Suprapubic skin (tissue), 4 donors: ENCODE results near the gene UGT1A10. TPM values are rescaled to one million over a fixed set of nuclear protein-coding genes. Genes with fewer than 3 reads are reported as not detected.

Source experiments
- DNase-seq, 2 donors: peaks; one replicate each; pipeline ENCODE4 v3.0.0-alpha.2; 2019; ENCODE audit warnings: low spot score in 2 of 2
- H3K27ac ChIP-seq: fragments of 200-600 bp; sonication (generic); one replicate; pipeline ENCODE4 v1.5.1; 2019
- H3K27me3 ChIP-seq: fragments of 200-600 bp; sonication (generic); one replicate; pipeline ENCODE4 v1.5.1; 2019
- H3K36me3 ChIP-seq: fragments of 200-600 bp; sonication (generic); one replicate; pipeline ENCODE4 v1.5.1; 2019
- H3K4me1 ChIP-seq: fragments of 200-600 bp; sonication (generic); one replicate; pipeline ENCODE4 v1.5.1; 2019
- H3K4me3 ChIP-seq: fragments of 200-600 bp; sonication (generic); one replicate; pipeline ENCODE4 v1.5.1; 2019; ENCODE audit warnings: mild to moderate bottlenecking
- H3K9me3 ChIP-seq: fragments of 200-600 bp; sonication (generic); one replicate; pipeline ENCODE4 v1.5.1; 2019
- EP300 ChIP-seq: sonication (generic); formaldehyde crosslinking; IDR thresholded peaks from one replicate; pipeline ENCODE4 v1.6.1; 2017; ENCODE audit warnings: antibody characterized with exemption
- POLR2A ChIP-seq, 2 donors: fragments of 450-650 bp; IDR thresholded peaks; one replicate each; pipeline ENCODE4 v1.6.1; 2017; ENCODE audit warnings: antibody characterized with exemption in 2 of 2, mild to moderate bottlenecking in 2 of 2, moderate library complexity in 2 of 2
- POLR2AphosphoS5 ChIP-seq, 3 donors: sonication (generic); formaldehyde crosslinking; IDR thresholded peaks; one replicate each; pipeline ENCODE4 v1.6.1; 2017; ENCODE audit warnings: antibody characterized with exemption in 3 of 3
- WGBS: methylation state at CpG from one replicate; pipeline ENCODE4 v1.1.5; 2018; 5-methylcytosine and 5-hydroxymethylcytosine counted together
- total RNA-seq, 4 donors: library from RNA; depleted of rRNA; stranded (reverse); fragments of >200 nt; gene quantifications; one replicate each; pipeline ENCODE4 v1.1.0, GENCODE V29; 2016
- TF ChIP-seq, protein P1 (sequence below), 2 donors: fragments of 200-600 bp in 1 of 2; fragments of 450-650 bp in 1 of 2; sonication (generic) in 1 of 2; IDR thresholded peaks; one replicate each; pipeline ENCODE4 v1.5.1; 2016 to 2019; ENCODE audit warnings: antibody characterized with exemption in 2 of 2, mild to moderate bottlenecking in 1 of 2, moderate library complexity in 1 of 2

Gene UGT1A10
- total RNA-seq, 4 donors from 2014 or later = not detected

GRCh38 chr2:233658610-233659009, 22.4 kb downstream of the UGT1A10 start:
- Histone ChIP-seq H3K9me3 (no peaks in the 10 kb centered on the region), H3K27ac (no peak overlapping the region), H3K27me3 (peaks cover 3% of the 10 kb centered on the region), H3K4me1 (no peaks in the 10 kb centered on the region), H3K4me3 (no peak overlapping the region), H3K36me3 (no peaks in the 10 kb centered on the region)
- no peak for TF ChIP-seq POLR2A (IDR thresholded peaks at IDR 0.05)
- DNase-seq = no peak

GRCh38 chr2:233663911-233664310, 27.7 kb downstream of the UGT1A10 start:
- no peak overlapping the region for H3K4me3 ChIP-seq
- no peak for DNase-seq
- H3K4me1 ChIP-seq = no peaks in the 10 kb centered on the region
- H3K27ac ChIP-seq = no peak overlapping the region
- 41% methylated on average over 1 of the region's 1 CpG for WGBS
- TF ChIP-seq POLR2A (IDR thresholded peaks at IDR 0.05) (no peak), POLR2AphosphoS5 (IDR thresholded peaks at IDR 0.05) (no peak), EP300 (no peak)
- TF ChIP-seq, protein P1, sequence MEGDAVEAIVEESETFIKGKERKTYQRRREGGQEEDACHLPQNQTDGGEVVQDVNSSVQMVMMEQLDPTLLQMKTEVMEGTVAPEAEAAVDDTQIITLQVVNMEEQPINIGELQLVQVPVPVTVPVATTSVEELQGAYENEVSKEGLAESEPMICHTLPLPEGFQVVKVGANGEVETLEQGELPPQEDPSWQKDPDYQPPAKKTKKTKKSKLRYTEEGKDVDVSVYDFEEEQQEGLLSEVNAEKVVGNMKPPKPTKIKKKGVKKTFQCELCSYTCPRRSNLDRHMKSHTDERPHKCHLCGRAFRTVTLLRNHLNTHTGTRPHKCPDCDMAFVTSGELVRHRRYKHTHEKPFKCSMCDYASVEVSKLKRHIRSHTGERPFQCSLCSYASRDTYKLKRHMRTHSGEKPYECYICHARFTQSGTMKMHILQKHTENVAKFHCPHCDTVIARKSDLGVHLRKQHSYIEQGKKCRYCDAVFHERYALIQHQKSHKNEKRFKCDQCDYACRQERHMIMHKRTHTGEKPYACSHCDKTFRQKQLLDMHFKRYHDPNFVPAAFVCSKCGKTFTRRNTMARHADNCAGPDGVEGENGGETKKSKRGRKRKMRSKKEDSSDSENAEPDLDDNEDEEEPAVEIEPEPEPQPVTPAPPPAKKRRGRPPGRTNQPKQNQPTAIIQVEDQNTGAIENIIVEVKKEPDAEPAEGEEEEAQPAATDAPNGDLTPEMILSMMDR (IDR thresholded peaks at IDR 0.05) = no peak
- H3K36me3 ChIP-seq = no peaks in the 10 kb centered on the region
- H3K27me3 ChIP-seq = peaks cover 3% of the 10 kb centered on the region
- H3K9me3 ChIP-seq = no peaks in the 10 kb centered on the region

- Histone ChIP-seq H3K4me3 (no peak overlapping the region), H3K27me3 (no peaks in the 10 kb centered on the region), H3K36me3 (no peaks in the 10 kb centered on the region), H3K4me1 (no peaks in the 10 kb centered on the region), H3K9me3 (no peaks in the 10 kb centered on the region), H3K27ac (no peak overlapping the region)
- DNase-seq = no peak
- TF ChIP-seq, protein P1 (IDR thresholded peaks at IDR 0.05) = no peak
- no peak for TF ChIP-seq POLR2A (IDR thresholded peaks at IDR 0.05)
- TF ChIP-seq POLR2AphosphoS5 (IDR thresholded peaks at IDR 0.05) = no peak
- no peak for TF ChIP-seq EP300
- 80% methylated on average over 4 of the region's 4 CpGs for whole genome bisulfite sequencing
Observed at GRCh38 chr2:233668605-233669260, 32.5 kb downstream of the UGT1A10 start.

DNA sequence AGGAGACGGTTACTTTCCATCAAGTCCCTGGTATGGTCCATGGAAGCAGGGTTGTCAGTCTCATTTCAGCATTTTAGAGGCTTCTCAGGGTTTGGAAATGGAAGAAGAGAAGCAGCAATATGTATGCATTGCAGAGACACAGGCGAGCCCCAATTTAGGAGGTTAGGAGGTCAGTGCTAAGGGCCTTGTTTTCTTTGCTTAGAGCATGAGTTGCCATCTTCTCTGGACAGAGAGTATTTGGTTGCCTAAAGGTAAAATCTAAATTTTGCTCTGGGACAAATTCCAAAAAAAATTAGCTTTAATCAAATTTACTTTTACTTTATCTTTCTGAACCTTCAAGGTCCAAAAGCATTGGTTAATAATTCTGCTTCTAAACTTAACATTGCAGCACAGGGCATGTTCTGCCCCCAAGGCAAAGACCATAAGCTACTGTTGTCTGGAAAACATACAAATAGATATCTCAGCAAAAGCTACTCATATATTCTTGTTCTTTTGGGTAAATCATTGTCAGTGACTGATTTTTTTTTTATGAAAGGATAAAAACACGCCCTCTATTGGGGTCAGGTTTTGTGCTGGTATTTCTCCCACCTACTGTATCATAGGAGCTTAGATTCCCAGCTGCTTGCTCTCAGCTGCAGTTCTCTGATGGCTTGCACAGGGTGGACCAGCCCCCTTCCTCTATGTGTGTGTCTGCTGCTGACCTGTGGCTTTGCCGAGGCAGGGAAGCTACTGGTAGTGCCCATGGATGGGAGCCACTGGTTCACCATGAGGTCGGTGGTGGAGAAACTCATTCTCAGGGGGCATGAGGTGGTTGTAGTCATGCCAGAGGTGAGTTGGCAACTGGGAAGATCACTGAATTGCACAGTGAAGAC, 35.3 kb downstream of the UGT1A10 start, which contains the start of gene UGT1A9:
UGT1A9 (plus strand) TSS at position 609 of the 872 bp plus-strand sequence; CDS start at position 646, 37 bp downstream.
- 92% methylated on average over 5 of the region's 5 CpGs for WGBS
- no peak within 1 kb of the TSS for H3K27ac ChIP-seq

DNA sequence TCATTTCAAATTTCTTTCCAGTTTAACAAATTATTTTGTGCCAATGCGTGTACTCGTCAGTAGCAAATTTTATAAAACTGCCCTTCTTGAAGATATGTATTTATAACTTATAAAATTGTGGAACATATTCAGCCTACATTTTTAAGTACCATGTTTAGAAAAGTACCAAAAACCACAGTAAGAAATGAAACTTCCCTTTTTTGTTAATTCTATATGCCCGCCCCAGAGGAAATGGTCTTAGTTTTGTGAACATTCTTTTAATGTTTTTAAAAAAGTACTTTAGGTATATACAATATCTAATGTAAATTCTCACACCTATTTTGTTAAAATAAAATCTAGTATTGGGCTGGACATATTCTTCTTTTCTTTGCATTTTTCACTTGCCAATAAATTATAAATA, 36.6 kb downstream of the UGT1A10 start:
- H3K4me3 ChIP-seq = no peak overlapping the region
- WGBS = 87% methylated on average over 3 of the region's 3 CpGs
- TF ChIP-seq POLR2AphosphoS5 (IDR thresholded peaks at IDR 0.05) (no peak), EP300 (no peak), POLR2A (IDR thresholded peaks at IDR 0.05) (no peak)
- TF ChIP-seq, protein P1 (IDR thresholded peaks at IDR 0.05) = no peak
- no peak overlapping the region for H3K27ac ChIP-seq
- no peaks in the 10 kb centered on the region for H3K36me3 ChIP-seq
- DNase-seq = no peak
- H3K4me1 ChIP-seq = no peaks in the 10 kb centered on the region
- no peaks in the 10 kb centered on the region for H3K27me3 ChIP-seq
- H3K9me3 ChIP-seq = no peaks in the 10 kb centered on the region

More for the DNA sequence above, 35.3 kb downstream of the UGT1A10 start, which contains the start of gene UGT1A9:
- TF ChIP-seq POLR2AphosphoS5 (IDR thresholded peaks at IDR 0.05) (no peak), POLR2A (IDR thresholded peaks at IDR 0.05) (no peak), EP300 (no peak)
- TF ChIP-seq, protein P1 (IDR thresholded peaks at IDR 0.05) = no peak
- H3K36me3 ChIP-seq = no peaks in the 10 kb centered on the region
- DNase-seq = no peak
- no peaks in the 10 kb centered on the region for H3K4me1 ChIP-seq
- H3K4me3 ChIP-seq = no peak within 1 kb of the TSS
- no peaks in the 10 kb centered on the region for H3K27me3 ChIP-seq
- H3K9me3 ChIP-seq = no peaks in the 10 kb centered on the region
